Activated CD8-positive, alpha-beta T cell treated with anti-CD3 and anti-CD28 coated beads, Interleukin-2, amount 10 ng/mL, durations not matched to agents 7 days and 5 days (primary cell): ENCODE data around the gene GALR2. TPM values are rescaled to one million over a fixed set of nuclear protein-coding genes. Genes with fewer than 3 reads are reported as not detected.
"Not testable (repeated sequence)": the region's sequence is repeated elsewhere in the genome, so short reads cannot be mapped to it uniquely, and the experiment has no call there.

Source experiments
- ATAC-seq: fragments of 150-1000 bp; cut with Tn5 transposase; one replicate; pipeline ENCODE4 v1.10.0; 2021; ENCODE audit warnings: moderate library complexity
- CTCF ChIA-PET: fragments of 350-600 bp; sonication (Branson Sonifier 250); formaldehyde crosslinking; loops from one replicate; lab custom pipeline; 2021; ENCODE audit warnings: antibody characterized with exemption; lab: Charles Lee
- POLR2A ChIA-PET: fragments of 350-600 bp; sonication (Branson Sonifier 250); formaldehyde crosslinking; loops from one replicate; lab custom pipeline; 2021; ENCODE audit warnings: antibody characterized with exemption; lab: Charles Lee
- DNase-seq: peaks from one replicate; pipeline ENCODE4 v3.0.0-alpha.2; 2020
- H3K27ac Mint-ChIP-seq: one replicate; pipeline ENCODE4 v1.8.0; 2021; ENCODE audit warnings: mild to moderate bottlenecking, mixed read lengths
- H3K27me3 Mint-ChIP-seq: one replicate; pipeline ENCODE4 v1.8.0; 2021; ENCODE audit warnings: low read depth, mixed read lengths
- H3K36me3 Mint-ChIP-seq: one replicate; pipeline ENCODE4 v1.8.0; 2021; ENCODE audit warnings: low read depth, mixed read lengths
- H3K4me1 Mint-ChIP-seq: one replicate; pipeline ENCODE4 v1.8.0; 2021; ENCODE audit warnings: low read depth, mixed read lengths
- H3K4me3 Mint-ChIP-seq: one replicate; pipeline ENCODE4 v1.8.0; 2021; ENCODE audit warnings: mild to moderate bottlenecking, mixed read lengths
- H3K9me3 Mint-ChIP-seq: one replicate; pipeline ENCODE4 v1.8.0; 2022; ENCODE audit warnings: mixed read lengths; ENCODE audit not compliant: insufficient read depth
- total RNA-seq, 2 experiments: library from RNA; stranded (reverse); gene quantifications; one replicate each; pipeline ENCODE4 v1.2.3, GENCODE V29; 2021

The GALR2 gene
- total RNA-seq, 2 experiments from 2014 or later = 0.18 TPM; not detected in 1

GRCh38 chr17:76038050-76038449 is 36.5 kb upstream of the GALR2 start:
- peaks cover 39% of the 10 kb centered on the region for H3K36me3 Mint-ChIP-seq
- peak overlapping the region; percentile 13 for H3K27ac Mint-ChIP-seq
- ChIA-PET POLR2A (interaction anchor here (1.5 kb wide), 1 partner anchor 8 kb away, joined by 4 read pairs; no protein-coding TSS in a partner anchor), CTCF (interaction anchor here (1.0 kb wide), 1 partner anchor 9 kb away, joined by 4 read pairs; no protein-coding TSS in a partner anchor)
- no peak for DNase-seq
- H3K4me3 Mint-ChIP-seq = no peak overlapping the region
- no peaks in the 10 kb centered on the region for H3K9me3 Mint-ChIP-seq
- H3K4me1 Mint-ChIP-seq = peaks cover 15% of the 10 kb centered on the region
- ATAC-seq = no peak
- no peaks in the 10 kb centered on the region for H3K27me3 Mint-ChIP-seq

- CTCF ChIA-PET = interaction anchor here (1.4 kb wide), 1 partner anchor 25 kb away, joined by 5 read pairs; no protein-coding TSS in a partner anchor
Measured at GRCh38 chr17:76039121-76039520, 35.5 kb upstream of the GALR2 start.

GRCh38 chr17:76040376-76040775 is 34.2 kb upstream of the GALR2 start:
- ChIA-PET POLR2A (interaction anchor here (1.7 kb wide), 1 partner anchor 11 kb away, joined by 7 read pairs; no protein-coding TSS in a partner anchor), CTCF (no interaction called here)
- DNase-seq (no peak), ATAC-seq (no peak)
- H3K27ac Mint-ChIP-seq = no peak overlapping the region
- peaks cover 13% of the 10 kb centered on the region for H3K4me1 Mint-ChIP-seq
- no peak overlapping the region for H3K4me3 Mint-ChIP-seq
- no peaks in the 10 kb centered on the region for H3K27me3 Mint-ChIP-seq
- no peaks in the 10 kb centered on the region for H3K9me3 Mint-ChIP-seq
- peaks cover 60% of the 10 kb centered on the region for H3K36me3 Mint-ChIP-seq

More at GRCh38 chr17:76039121-76039520, 35.5 kb upstream of the GALR2 start:
- H3K4me3 Mint-ChIP-seq = no peak overlapping the region
- peaks cover 50% of the 10 kb centered on the region for H3K36me3 Mint-ChIP-seq
- ATAC-seq = no peak
- H3K9me3 Mint-ChIP-seq = no peaks in the 10 kb centered on the region
- no peaks in the 10 kb centered on the region for H3K27me3 Mint-ChIP-seq
- POLR2A ChIA-PET = interaction anchor here (0.6 kb wide), 1 partner anchor 11 kb away, joined by 4 read pairs; no protein-coding TSS in a partner anchor
- no peak for DNase-seq
- H3K27ac Mint-ChIP-seq = peak overlapping the region; percentile 36
- H3K4me1 Mint-ChIP-seq = peaks cover 15% of the 10 kb centered on the region

GRCh38 chr17:76042868-76043267 is 31.7 kb upstream of the GALR2 start:
- POLR2A ChIA-PET, H3K4me1 Mint-ChIP-seq, H3K27ac Mint-ChIP-seq, DNase-seq, H3K27me3 Mint-ChIP-seq, H3K4me3 Mint-ChIP-seq, H3K9me3 Mint-ChIP-seq, ATAC-seq: not testable (repeated sequence)
- CTCF ChIA-PET = interaction anchor here (0.7 kb wide), 1 partner anchor 41 kb away, joined by 3 read pairs; no protein-coding TSS in a partner anchor
- peaks cover 69% of the 10 kb centered on the region for H3K36me3 Mint-ChIP-seq

- H3K4me1 Mint-ChIP-seq, POLR2A ChIA-PET, H3K4me3 Mint-ChIP-seq, H3K27me3 Mint-ChIP-seq, ATAC-seq, H3K27ac Mint-ChIP-seq, DNase-seq, H3K9me3 Mint-ChIP-seq: not testable (repeated sequence)
- CTCF ChIA-PET = interaction anchor here (3.4 kb wide), 1 partner anchor 30 kb away, joined by 11 read pairs; no protein-coding TSS in a partner anchor
- H3K36me3 Mint-ChIP-seq = peaks cover 68% of the 10 kb centered on the region
Measured at GRCh38 chr17:76044475-76045007, 30.0 kb upstream of the GALR2 start.

- Mint-ChIP-seq H3K9me3 (no peaks in the 10 kb centered on the region), H3K27me3 (no peaks in the 10 kb centered on the region), H3K4me3 (no peak overlapping the region), H3K4me1 (peaks cover 2% of the 10 kb centered on the region), H3K36me3 (peaks cover 70% of the 10 kb centered on the region), H3K27ac (no peak overlapping the region)
- ChIA-PET POLR2A (no interaction called here), CTCF (interaction anchor here (1.5 to 3.4 kb wide), 2 partner anchors 17 to 32 kb away, joined by 4 to 11 read pairs; no protein-coding TSS in a partner anchor)
- ATAC-seq (no peak), DNase-seq (no peak)
Measured at GRCh38 chr17:76046064-76046463, 28.5 kb upstream of the GALR2 start.

- peak overlapping the region; percentile 12 for H3K27ac Mint-ChIP-seq
- no peaks in the 10 kb centered on the region for H3K27me3 Mint-ChIP-seq
- POLR2A ChIA-PET = interaction anchor here (0.6 kb wide), 1 partner anchor 330 kb away, joined by 6 read pairs; no protein-coding TSS in a partner anchor
- H3K4me1 Mint-ChIP-seq = peaks cover 2% of the 10 kb centered on the region
- H3K36me3 Mint-ChIP-seq = peaks cover 68% of the 10 kb centered on the region
- DNase-seq (no peak), ATAC-seq (no peak)
- H3K9me3 Mint-ChIP-seq = no peaks in the 10 kb centered on the region
- CTCF ChIA-PET = interaction anchor here (3.5 kb wide), 1 partner anchor 34 kb away, joined by 22 read pairs; no protein-coding TSS in a partner anchor
- no peak overlapping the region for H3K4me3 Mint-ChIP-seq
Measured at GRCh38 chr17:76048025-76048605, 26.5 kb upstream of the GALR2 start.

- no peak overlapping the region for H3K27ac Mint-ChIP-seq
- no peaks in the 10 kb centered on the region for H3K27me3 Mint-ChIP-seq
- DNase-seq (no peak), ATAC-seq (peak; percentile 23)
- CTCF ChIA-PET = interaction anchor here (3.5 kb wide), 1 partner anchor 34 kb away, joined by 22 read pairs; no protein-coding TSS in a partner anchor
- POLR2A ChIA-PET = no interaction called here
- H3K4me1 Mint-ChIP-seq = peaks cover 4% of the 10 kb centered on the region
- H3K4me3 Mint-ChIP-seq = no peak overlapping the region
- H3K9me3 Mint-ChIP-seq = no peaks in the 10 kb centered on the region
- H3K36me3 Mint-ChIP-seq = peaks cover 66% of the 10 kb centered on the region
Measured at GRCh38 chr17:76048711-76049110, 25.9 kb upstream of the GALR2 start.

- ATAC-seq = no peak
- Mint-ChIP-seq H3K27me3 (no peaks in the 10 kb centered on the region), H3K36me3 (peaks cover 66% of the 10 kb centered on the region), H3K9me3 (no peaks in the 10 kb centered on the region), H3K27ac (peak overlapping the region; percentile 11), H3K4me1 (peaks cover 4% of the 10 kb centered on the region), H3K4me3 (no peak overlapping the region)
- ChIA-PET CTCF (interaction anchor here (3.5 kb wide), 1 partner anchor 35 kb away, joined by 22 read pairs; no protein-coding TSS in a partner anchor), POLR2A (interaction anchor here (0.8 kb wide), 1 partner anchor 16 kb away, joined by 4 read pairs; no protein-coding TSS in a partner anchor)
- DNase-seq = no peak
Measured at GRCh38 chr17:76049239-76049638, 25.3 kb upstream of the GALR2 start.

GRCh38 chr17:76049836-76050537 is 24.6 kb upstream of the GALR2 start:
- H3K4me3 Mint-ChIP-seq = no peak overlapping the region
- ChIA-PET CTCF (interaction anchor here (3.5 kb wide), 1 partner anchor 36 kb away, joined by 22 read pairs; no protein-coding TSS in a partner anchor), POLR2A (interaction anchor here (0.8 kb wide), 2 partner anchors 11 to 16 kb away, joined by 4 read pairs; no protein-coding TSS in a partner anchor)
- H3K27ac Mint-ChIP-seq = no peak overlapping the region
- H3K4me1 Mint-ChIP-seq = peaks cover 4% of the 10 kb centered on the region
- H3K9me3 Mint-ChIP-seq = no peaks in the 10 kb centered on the region
- H3K36me3 Mint-ChIP-seq = peaks cover 60% of the 10 kb centered on the region
- H3K27me3 Mint-ChIP-seq = no peaks in the 10 kb centered on the region
- no peak for DNase-seq
- ATAC-seq = no peak
